Ishikawa (cell line): ENCODE measurements around the gene CACNA1H.
A peak's percentile ranks its signal among the peaks of the same experiment; 100 is the strongest.

ENCODE experiments used
- CEBPB ChIP-seq: IDR thresholded peaks from 2 replicates; pipeline ENCODE4 v1.6.1; 2012
- CREB1 ChIP-seq: IDR thresholded peaks from 2 replicates; pipeline ENCODE4 v1.6.1; 2012; ENCODE audit warnings: low read depth
- EGR1 ChIP-seq: IDR thresholded peaks from 2 replicates; pipeline ENCODE4 v1.6.1; 2012
- EP300 ChIP-seq: IDR thresholded peaks from 2 replicates; pipeline ENCODE4 v1.6.1; 2012; ENCODE audit warnings: borderline replicate concordance
- FOXM1 ChIP-seq: IDR thresholded peaks from 2 replicates; pipeline ENCODE4 v1.6.1; 2012; ENCODE audit warnings: low read depth, borderline replicate concordance
- NFIC ChIP-seq: IDR thresholded peaks from 2 replicates; pipeline ENCODE4 v1.6.1; 2012
- RAD21 ChIP-seq: IDR thresholded peaks from 2 replicates; pipeline ENCODE4 v1.6.1; 2012; ENCODE audit warnings: low read depth
- REST ChIP-seq: IDR thresholded peaks from 2 replicates; pipeline ENCODE4 v1.6.1; 2012; ENCODE audit warnings: low read depth, mild to moderate bottlenecking
- TAF1 ChIP-seq: IDR thresholded peaks from 2 replicates; pipeline ENCODE4 v1.6.1; 2012; ENCODE audit warnings: low read depth, mild to moderate bottlenecking
- TCF12 ChIP-seq: IDR thresholded peaks from 2 replicates; pipeline ENCODE4 v1.6.1; 2012; ENCODE audit warnings: low read depth
- TEAD4 ChIP-seq: IDR thresholded peaks from 2 replicates; pipeline ENCODE4 v1.6.1; 2012
- YY1 ChIP-seq: IDR thresholded peaks from 2 replicates; pipeline ENCODE4 v1.6.1; 2012; ENCODE audit warnings: low read depth
- ZBTB7A ChIP-seq: IDR thresholded peaks from 2 replicates; pipeline ENCODE4 v1.6.1; 2012; ENCODE audit warnings: low read depth
- TF ChIP-seq, protein P1 (sequence below): IDR thresholded peaks from 2 replicates; pipeline ENCODE4 v1.6.1; 2012
- TF ChIP-seq, protein P2 (sequence below): IDR thresholded peaks from 2 replicates; pipeline ENCODE4 v1.6.1; 2012

CACNA1H gene

GRCh38 chr16:1193143-1193824 is 40.4 kb downstream of the CACNA1H start:
- TF ChIP-seq YY1 = no peak
- TF ChIP-seq, protein P1, sequence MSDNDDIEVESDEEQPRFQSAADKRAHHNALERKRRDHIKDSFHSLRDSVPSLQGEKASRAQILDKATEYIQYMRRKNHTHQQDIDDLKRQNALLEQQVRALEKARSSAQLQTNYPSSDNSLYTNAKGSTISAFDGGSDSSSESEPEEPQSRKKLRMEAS = peak; percentile 60
- TF ChIP-seq, protein P2, sequence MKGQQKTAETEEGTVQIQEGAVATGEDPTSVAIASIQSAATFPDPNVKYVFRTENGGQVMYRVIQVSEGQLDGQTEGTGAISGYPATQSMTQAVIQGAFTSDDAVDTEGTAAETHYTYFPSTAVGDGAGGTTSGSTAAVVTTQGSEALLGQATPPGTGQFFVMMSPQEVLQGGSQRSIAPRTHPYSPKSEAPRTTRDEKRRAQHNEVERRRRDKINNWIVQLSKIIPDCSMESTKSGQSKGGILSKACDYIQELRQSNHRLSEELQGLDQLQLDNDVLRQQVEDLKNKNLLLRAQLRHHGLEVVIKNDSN = no peak
- no peak for TF ChIP-seq TAF1

- TF ChIP-seq RAD21 = no peak
- no peak for TF ChIP-seq TEAD4
- TF ChIP-seq NFIC = no peak
Measured at GRCh38 chr16:1193825-1194581, 41.1 kb downstream of the CACNA1H start.

DNA sequence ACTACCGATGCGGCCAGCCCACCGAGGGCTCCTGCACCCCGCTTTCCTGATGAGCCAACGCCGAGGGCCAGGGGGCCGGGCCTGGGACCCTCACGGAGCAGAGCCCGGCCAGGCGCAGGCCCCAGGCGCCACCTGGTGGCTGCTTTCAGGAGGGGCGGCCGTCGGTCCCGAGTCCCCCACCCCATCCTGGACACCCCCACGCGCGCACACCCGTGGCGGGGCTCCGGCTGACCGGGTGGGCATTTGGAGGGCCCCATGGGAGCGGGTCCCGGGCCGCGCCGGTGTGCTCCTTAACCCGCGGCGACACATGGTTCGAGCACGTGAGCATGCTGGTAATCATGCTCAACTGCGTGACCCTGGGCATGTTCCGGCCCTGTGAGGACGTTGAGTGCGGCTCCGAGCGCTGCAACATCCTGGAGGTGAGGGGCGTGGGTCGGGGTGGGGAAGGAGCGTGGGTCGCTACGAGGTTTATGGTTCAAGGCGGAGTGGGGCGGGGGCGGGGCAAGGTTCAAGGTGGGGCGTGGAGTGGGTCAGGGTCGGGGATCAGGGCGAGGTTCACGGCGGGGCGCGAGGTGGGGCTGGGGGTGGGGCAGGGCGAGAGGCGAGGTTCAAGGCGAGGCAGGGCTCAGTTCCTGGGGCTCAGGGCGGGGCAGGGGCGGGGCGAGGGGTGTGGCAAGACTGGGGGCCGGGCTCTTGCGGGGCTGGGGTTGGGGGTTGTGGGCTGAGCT is 41.9 kb downstream of the CACNA1H start:
- peak; percentile 73 for TF ChIP-seq RAD21
- no peak for TF ChIP-seq REST

DNA sequence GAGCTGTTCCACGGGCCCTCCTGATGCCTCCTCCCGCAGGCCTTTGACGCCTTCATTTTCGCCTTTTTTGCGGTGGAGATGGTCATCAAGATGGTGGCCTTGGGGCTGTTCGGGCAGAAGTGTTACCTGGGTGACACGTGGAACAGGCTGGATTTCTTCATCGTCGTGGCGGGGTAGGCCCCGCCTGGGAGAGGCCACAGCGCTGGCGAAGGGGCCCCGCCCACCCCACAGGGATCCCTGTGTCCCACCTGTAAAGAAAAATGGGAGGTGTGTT is 42.4 kb downstream of the CACNA1H start:
- TF ChIP-seq TEAD4 = no peak
- TF ChIP-seq, protein P2 = no peak

DNA sequence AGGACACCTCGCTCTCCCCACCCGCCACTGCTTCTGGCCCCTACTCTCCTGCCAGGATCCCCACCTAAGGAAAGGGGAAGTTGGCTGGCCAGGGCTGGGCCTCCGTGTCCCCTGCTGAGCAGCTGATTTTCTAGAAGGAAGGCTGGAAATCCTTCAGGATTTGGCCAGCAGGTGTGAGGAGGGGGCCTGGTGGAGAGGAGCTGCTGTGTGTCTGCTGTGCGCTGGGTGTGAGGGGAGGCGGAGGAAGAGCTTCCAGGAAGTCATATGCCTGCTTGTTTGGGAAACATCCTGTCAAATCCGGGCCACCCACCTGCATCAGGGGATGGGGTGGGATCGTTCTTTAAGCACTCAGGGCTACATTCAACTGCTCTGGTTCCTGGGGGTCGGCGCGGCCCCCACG is 43.6 kb downstream of the CACNA1H start:
- no peak for TF ChIP-seq TEAD4
- no peak for TF ChIP-seq EGR1
- no peak for TF ChIP-seq CREB1
- no peak for TF ChIP-seq EP300
- TF ChIP-seq TAF1 = no peak
- TF ChIP-seq, protein P1 = no peak
- no peak for TF ChIP-seq RAD21
- no peak for TF ChIP-seq YY1
- TF ChIP-seq REST = no peak
- TF ChIP-seq, protein P2 = no peak
- TF ChIP-seq NFIC = no peak
- no peak for TF ChIP-seq FOXM1
- TF ChIP-seq CEBPB = no peak

GRCh38 chr16:1197237-1197866 is 44.4 kb downstream of the CACNA1H start:
- no peak for TF ChIP-seq YY1
- TF ChIP-seq EP300 = no peak
- TF ChIP-seq REST = no peak
- TF ChIP-seq CREB1 = no peak
- TF ChIP-seq TAF1 = no peak
- no peak for TF ChIP-seq CEBPB
- TF ChIP-seq NFIC = no peak
- TF ChIP-seq, protein P1 = no peak
- TF ChIP-seq EGR1 = no peak
- no peak for TF ChIP-seq ZBTB7A
- TF ChIP-seq TEAD4 = no peak
- no peak for TF ChIP-seq TCF12
- TF ChIP-seq, protein P2 = no peak
- no peak for TF ChIP-seq RAD21
- TF ChIP-seq FOXM1 = no peak
